ENCODE results near the gene BEST4. TPM values are rescaled to one million over a fixed set of nuclear protein-coding genes. Genes with fewer than 3 reads are reported as not detected.

Gene BEST4
- 100 to 1,000 TPM in 1 of 3 donors, 10 to 100 TPM in 2; 35.1 to 179 (median 94.0) TPM for total RNA-seq
- long read RNA-seq, donor 1, partial matches to known transcripts, result 46 of 77 reads
- long read RNA-seq, donor 1, other reads (novel, unspliced or antisense), result 30 of 77 reads
- long read RNA-seq, donor 2, transcript BEST4-201 (9 exons, 2,047 nt), result major isoform, 8 of 396 reads
- long read RNA-seq, donor 2, partial matches to known transcripts, result 168 of 396 reads
- long read RNA-seq, donor 2, other reads (novel, unspliced or antisense), result 220 of 396 reads

GRCh38 chr1:44788120-44788860 is at the start of gene BEST4:
Gene BEST4, minus strand, starts transcription at chr1:44788170. Its CDS starts 465 bp downstream, at chr1:44787705.
- Histone ChIP-seq H3K4me1 (ENCODE audit: low read depth) (peaks cover 16% of the 10 kb centered on the region), H3K36me3 (ENCODE audit: low read depth) (no peaks in the 10 kb centered on the region), H3K9me3 (no peaks in the 10 kb centered on the region), H3K4me3 (no peak within 1 kb of the TSS)
- TF ChIP-seq CTCF (IDR thresholded peaks at IDR 0.05), result no peak
- no peak for DNase-seq
- intact Hi-C loops (cut with DNase I, micrococcal nuclease), result loop anchor here in 1 of 2 donors (10.0 kb wide), 1 partner anchor 47 kb away; no protein-coding TSS in a partner anchor
- no peak for ATAC-seq

- TF ChIP-seq CTCF (IDR thresholded peaks at IDR 0.05), result peak; percentile 83
- ATAC-seq, result peak; percentile 91
Measured at GRCh38 chr1:44835738-44836675, 48.0 kb upstream of the BEST4 start.

GRCh38 chr1:44834328-44834727 is 46.4 kb upstream of the BEST4 start:
- Histone ChIP-seq H3K9me3 (no peaks in the 10 kb centered on the region), H3K36me3 (ENCODE audit: low read depth) (no peaks in the 10 kb centered on the region), H3K4me1 (ENCODE audit: low read depth) (no peaks in the 10 kb centered on the region), H3K4me3 (no peak overlapping the region)
- TF ChIP-seq CTCF (IDR thresholded peaks at IDR 0.05), result no peak
- ATAC-seq (no peak), DNase-seq (no peak)
- intact Hi-C loops (cut with DNase I, micrococcal nuclease), result loop anchor here in 1 of 2 donors (10.0 kb wide), 1 partner anchor 50 kb away; the partner anchor contains the start of gene BEST4

More at GRCh38 chr1:44835738-44836675, 48.0 kb upstream of the BEST4 start:
- DNase-seq, result peak; percentile 84 to 95 (median 90)
- Histone ChIP-seq H3K4me3 (no peak overlapping the region), H3K36me3 (ENCODE audit: low read depth) (no peaks in the 10 kb centered on the region), H3K4me1 (ENCODE audit: low read depth) (no peaks in the 10 kb centered on the region), H3K9me3 (no peaks in the 10 kb centered on the region)
- intact Hi-C loops (cut with DNase I, micrococcal nuclease), result loop anchor here (5.0 to 10.0 kb wide), 2 partner anchors 44 to 51 kb away; partner anchors contain the start of gene BEST4 (in 1 of the 2)

DNA sequence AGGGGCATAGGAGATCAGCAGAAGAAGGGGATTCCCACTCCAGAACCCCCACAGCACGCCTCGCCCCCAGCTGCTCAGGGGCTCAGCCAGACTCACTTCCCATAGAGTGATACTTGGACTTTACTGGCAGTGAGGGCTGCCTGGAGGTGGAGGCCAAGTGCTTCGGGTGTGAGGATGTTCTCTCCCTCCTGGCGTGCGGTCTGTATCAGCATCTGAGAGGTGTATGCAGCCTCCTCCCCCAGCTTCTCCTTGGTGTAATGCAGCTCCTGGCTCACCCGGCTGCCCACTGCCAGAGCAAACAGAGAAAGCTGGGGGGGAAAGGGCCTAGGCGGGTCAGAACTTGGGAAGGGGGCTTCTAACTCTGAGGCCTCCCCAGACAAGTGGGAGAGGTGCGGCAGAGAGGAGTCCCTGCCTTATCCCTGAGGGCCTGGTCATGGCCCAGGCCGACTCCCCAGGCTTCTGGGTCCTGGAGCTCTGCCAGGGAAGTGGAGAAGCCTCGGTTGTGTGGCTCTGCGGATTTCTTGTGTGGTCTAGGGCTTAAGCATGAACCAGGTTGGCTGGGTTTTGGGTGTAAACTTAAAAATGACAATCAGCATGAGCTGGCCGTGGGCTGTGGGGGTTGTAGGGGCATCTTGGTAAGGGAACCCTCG is 44.2 kb upstream of the BEST4 start:
- intact Hi-C loops (cut with DNase I, micrococcal nuclease), result loop anchor here in 1 of 2 donors (10.0 kb wide), 1 partner anchor 47 kb away; the partner anchor contains the start of gene BEST4
- DNase-seq, result no peak
- no peak for TF ChIP-seq CTCF (IDR thresholded peaks at IDR 0.05)

More for the DNA sequence above, 44.2 kb upstream of the BEST4 start:
- Histone ChIP-seq H3K4me1 (ENCODE audit: low read depth) (no peaks in the 10 kb centered on the region), H3K9me3 (no peaks in the 10 kb centered on the region), H3K36me3 (ENCODE audit: low read depth) (no peaks in the 10 kb centered on the region), H3K4me3 (no peak overlapping the region)
- no peak for ATAC-seq
